GM12801 (cell line): ENCODE results near the gene DIP2A.

Experiments used
- CTCF ChIP-seq: IDR thresholded peaks from one replicate; pipeline ENCODE4 v1.5.1; 2011; ENCODE audit warnings: control low read depth; ENCODE audit not compliant: insufficient read length; ENCODE audit errors: extremely low read depth

The DIP2A gene

GRCh38 chr21:46543306-46543705, 84.6 kb downstream of the DIP2A start:
- no peak for TF ChIP-seq CTCF

- no peak for TF ChIP-seq CTCF
Observed at GRCh38 chr21:46544003-46544402, 85.3 kb downstream of the DIP2A start.

- no peak for TF ChIP-seq CTCF
Observed at GRCh38 chr21:46544824-46545223, 86.1 kb downstream of the DIP2A start.

- TF ChIP-seq CTCF, result no peak
Observed at GRCh38 chr21:46545363-46545762, 86.7 kb downstream of the DIP2A start.

- no peak for TF ChIP-seq CTCF
Observed at GRCh38 chr21:46545911-46546310, 87.2 kb downstream of the DIP2A start.

GRCh38 chr21:46546799-46547198, 88.1 kb downstream of the DIP2A start:
- TF ChIP-seq CTCF, result no peak

GRCh38 chr21:46549650-46550049, 91.0 kb downstream of the DIP2A start:
- TF ChIP-seq CTCF, result no peak
